Endothelial cell of umbilical vein (primary cell): ENCODE measurements around the gene FBXO2. TPM values are rescaled to one million over a fixed set of nuclear protein-coding genes. Genes with fewer than 3 reads are reported as not detected.

ENCODE experiments used
- BruUV-seq: library from RNA; stranded (reverse); fragments of 400-500 nt; replicated peaks from 2 replicates; lab custom pipeline; 2021; lab: Mats Ljungman, UMichigan
- CTCF ChIA-PET: fragments of 300-600, 350-600 bp; sonication (Branson Sonifier 250); formaldehyde crosslinking; loops from one replicate; lab custom pipeline; 2021; ENCODE audit warnings: antibody characterized with exemption, inconsistent platforms; lab: Charles Lee
- POLR2A ChIA-PET: fragments of 300-600, 350-600 bp; sonication (Branson Sonifier 250); formaldehyde crosslinking; loops from one replicate; lab custom pipeline; 2021; ENCODE audit warnings: antibody characterized with exemption, inconsistent platforms; lab: Charles Lee
- DNase-seq: peaks from one replicate; pipeline ENCODE4 v3.0.0-alpha.2; 2011; ENCODE audit warnings: low read depth, low spot score
- FAIRE-seq: peaks from 2 replicates; lab custom pipeline; 2011; peaks lifted over from hg19 to GRCh38; lab: Jason Lieb, UNC
- H2AFZ ChIP-seq: 2 replicates; pipeline ENCODE4 v1.6.0; 2012; ENCODE audit warnings: low read depth, low read length, control low read depth, inconsistent platforms
- H3K27ac ChIP-seq: 2 replicates; pipeline ENCODE4 v1.5.1; 2011; ENCODE audit warnings: low read depth, mild to moderate bottlenecking, control low read depth, low read length, moderate library complexity; ENCODE audit not compliant: insufficient read depth
- H3K27me3 ChIP-seq, 2 experiments: 2 replicates each; pipeline versions ENCODE4 v1.6.0 to v1.6.1; 2011; ENCODE audit warnings: low read length in 2 of 2, mixed read lengths in 1 of 2; ENCODE audit not compliant: control insufficient read depth in 2 of 2, insufficient read depth in 2 of 2
- H3K36me3 ChIP-seq, 2 experiments: 2 replicates in 1 of 2; 3 replicates in 1 of 2; pipeline ENCODE4 v1.5.1; 2011; ENCODE audit warnings: low read length in 2 of 2, mild to moderate bottlenecking in 1 of 2, moderate library complexity in 1 of 2; ENCODE audit not compliant: control insufficient read depth in 2 of 2, insufficient read depth in 2 of 2; ENCODE audit errors: extremely low read depth in 1 of 2
- H3K4me1 ChIP-seq: 3 replicates; pipeline ENCODE4 v1.5.1; 2011; ENCODE audit warnings: mild to moderate bottlenecking, low read length; ENCODE audit not compliant: control insufficient read depth, insufficient read depth; ENCODE audit errors: extremely low read depth
- H3K4me2 ChIP-seq: 2 replicates; pipeline ENCODE4 v1.6.1; 2011; ENCODE audit warnings: low read length, control low read depth, mixed read lengths; ENCODE audit not compliant: insufficient read depth
- H3K4me3 ChIP-seq, 3 experiments: fragments of 200-600 bp in 1 of 3; sonication (generic), shearing (Covaris generic) in 1 of 3; replicated peaks in 1 of 3; 2 replicates each; pipeline ENCODE4 v1.5.1; 2011 to 2016; ENCODE audit warnings: control low read depth in 3 of 3, low read length in 3 of 3, mild to moderate bottlenecking in 2 of 3, inconsistent platforms in 1 of 3, low read depth in 1 of 3, moderate library complexity in 1 of 3; ENCODE audit not compliant: insufficient read depth in 1 of 3
- H3K79me2 ChIP-seq: 2 replicates; pipeline ENCODE4 v1.6.0; 2012; ENCODE audit warnings: low read length, inconsistent platforms; ENCODE audit not compliant: control insufficient read depth, insufficient read depth
- H3K9ac ChIP-seq: replicated peaks from 2 replicates; pipeline ENCODE3; 2011; ENCODE audit warnings: low read length, control low read depth; ENCODE audit not compliant: insufficient read depth; ENCODE audit errors: extremely low read depth
- H3K9me1 ChIP-seq: replicated peaks from 3 replicates; pipeline ENCODE4 v1.6.0; 2011; ENCODE audit warnings: mild to moderate bottlenecking, low read length; ENCODE audit not compliant: control insufficient read depth, insufficient read depth; ENCODE audit errors: extremely low read depth
- H3K9me3 ChIP-seq: replicated peaks from 2 replicates; pipeline ENCODE4 v1.5.1; 2012; ENCODE audit warnings: low read length, inconsistent platforms; ENCODE audit not compliant: control insufficient read depth, insufficient read depth
- H4K20me1 ChIP-seq: replicated peaks from 2 replicates; pipeline ENCODE3; 2011; ENCODE audit warnings: mild to moderate bottlenecking, low read length; ENCODE audit not compliant: control insufficient read depth, insufficient read depth; ENCODE audit errors: extremely low read depth
- EZH2 ChIP-seq: IDR thresholded peaks from 2 replicates; pipeline ENCODE4 v1.6.1; 2012; ENCODE audit warnings: borderline replicate concordance, low read depth, mild to moderate bottlenecking, moderate library complexity, low read length, inconsistent platforms; ENCODE audit not compliant: severe bottlenecking
- FOS ChIP-seq: IDR thresholded peaks from 2 replicates; pipeline ENCODE4 v1.6.1; 2011; ENCODE audit warnings: mild to moderate bottlenecking, low read length, moderate library complexity, borderline replicate concordance; ENCODE audit not compliant: insufficient read depth
- GATA2 ChIP-seq: IDR thresholded peaks from 2 replicates; pipeline ENCODE4 v1.7.0; 2011; ENCODE audit warnings: low read depth, mild to moderate bottlenecking, moderate library complexity, mixed read lengths, low read length; ENCODE audit not compliant: insufficient read length, insufficient read depth
- JUN ChIP-seq: IDR thresholded peaks from 2 replicates; pipeline ENCODE4 v1.6.1; 2011; ENCODE audit warnings: borderline replicate concordance, low read depth; ENCODE audit not compliant: insufficient read length, insufficient read depth
- MAX ChIP-seq: IDR thresholded peaks from 2 replicates; pipeline ENCODE4 v1.6.1; 2011; ENCODE audit not compliant: insufficient read depth, insufficient read length
- MYC ChIP-seq: IDR thresholded peaks from one replicate; pipeline ENCODE4 v1.6.1; 2011; ENCODE audit warnings: mild to moderate bottlenecking, low read depth, low read length
- POLR2A ChIP-seq: IDR thresholded peaks from 2 replicates; pipeline ENCODE4 v1.6.1; 2012; ENCODE audit warnings: low read depth, mild to moderate bottlenecking, control low read depth, low read length
- POLR2AphosphoS5 ChIP-seq: IDR thresholded peaks from 2 replicates; pipeline ENCODE4 v1.6.1; 2012; ENCODE audit warnings: low read depth, mild to moderate bottlenecking, control low read depth, low read length, moderate library complexity; ENCODE audit not compliant: insufficient read depth
- dilution Hi-C: fragments of 300-500 bp; cut with MboI; formaldehyde crosslinking; loops from one replicate; pipeline ENCODE4 v1.15.0; 2019; ENCODE audit warnings: low sequenced_read_pairs; ENCODE audit not compliant: extremely low pct_ligation_motif_present
- intact Hi-C: fragments of 100-400 bp; cut with micrococcal nuclease; formaldehyde crosslinking; loops from one replicate; pipeline ENCODE4 v1.10.0; 2022
- polyA plus RNA-seq, 4 experiments: library from polyadenylated mRNA; depleted of rRNA in 3 of 4; stranded (reverse) in 3 of 4; unstranded in 1 of 4; fragments of >200 nt; gene quantifications; 2 replicates each; pipeline versions ENCODE4 v1.2.1 to v1.2.3, GENCODE V29; 2011 to 2012; ENCODE audit warnings: missing spikeins in 1 of 4
- total RNA-seq: library from RNA; stranded (reverse); gene quantifications from 2 replicates; pipeline ENCODE4 v1.2.3, GENCODE V29; 2021
- TF ChIP-seq, protein P1 (sequence below), 2 donors: IDR thresholded peaks; 1 replicate in 1 of 2; 2 replicates in 1 of 2; pipeline ENCODE4 v1.5.1; 2011; ENCODE audit warnings: low read length in 2 of 2, mild to moderate bottlenecking in 2 of 2, moderate library complexity in 2 of 2, control low read depth in 1 of 2, inconsistent platforms in 1 of 2, low read depth in 1 of 2; ENCODE audit not compliant: insufficient read depth in 1 of 2; ENCODE audit errors: extremely low read depth in 1 of 2

FBXO2 gene
- total and polyA plus RNA-seq, 2 donors (not counting 3 experiments of a cell fraction or from before 2014, with no cell fraction given) = 0.42 to 0.91 TPM

- Histone ChIP-seq H3K9me3 (no peaks in the 10 kb centered on the region), H3K4me1 (no peaks in the 10 kb centered on the region), H3K9me1 (no peaks in the 10 kb centered on the region), H3K36me3 (no peaks in the 10 kb centered on the region), H3K9ac (no peak overlapping the region), H2AFZ (no peak overlapping the region), H4K20me1 (no peaks in the 10 kb centered on the region), H3K27me3 (no peaks in the 10 kb centered on the region), H3K4me3 (no peak overlapping the region), H3K27ac (no peak overlapping the region), H3K4me2 (no peak overlapping the region), H3K79me2 (no peaks in the 10 kb centered on the region)
- TF ChIP-seq POLR2AphosphoS5 (no peak), GATA2 (no peak), MYC (no peak), FOS (no peak), POLR2A (no peak), JUN (no peak), MAX (no peak), EZH2 (no peak)
- TF ChIP-seq, protein P1, sequence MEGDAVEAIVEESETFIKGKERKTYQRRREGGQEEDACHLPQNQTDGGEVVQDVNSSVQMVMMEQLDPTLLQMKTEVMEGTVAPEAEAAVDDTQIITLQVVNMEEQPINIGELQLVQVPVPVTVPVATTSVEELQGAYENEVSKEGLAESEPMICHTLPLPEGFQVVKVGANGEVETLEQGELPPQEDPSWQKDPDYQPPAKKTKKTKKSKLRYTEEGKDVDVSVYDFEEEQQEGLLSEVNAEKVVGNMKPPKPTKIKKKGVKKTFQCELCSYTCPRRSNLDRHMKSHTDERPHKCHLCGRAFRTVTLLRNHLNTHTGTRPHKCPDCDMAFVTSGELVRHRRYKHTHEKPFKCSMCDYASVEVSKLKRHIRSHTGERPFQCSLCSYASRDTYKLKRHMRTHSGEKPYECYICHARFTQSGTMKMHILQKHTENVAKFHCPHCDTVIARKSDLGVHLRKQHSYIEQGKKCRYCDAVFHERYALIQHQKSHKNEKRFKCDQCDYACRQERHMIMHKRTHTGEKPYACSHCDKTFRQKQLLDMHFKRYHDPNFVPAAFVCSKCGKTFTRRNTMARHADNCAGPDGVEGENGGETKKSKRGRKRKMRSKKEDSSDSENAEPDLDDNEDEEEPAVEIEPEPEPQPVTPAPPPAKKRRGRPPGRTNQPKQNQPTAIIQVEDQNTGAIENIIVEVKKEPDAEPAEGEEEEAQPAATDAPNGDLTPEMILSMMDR (IDR thresholded peaks at IDR 0.05; ENCODE audit: extremely low read depth in 1 of 2, insufficient read depth in 1 of 2, low read depth in 1 of 2, low read length in 2 of 2) = no peak
- no TSS peak for BruUV-seq
- DNase-seq = no peak
- dilution Hi-C loops (no loop called here), intact Hi-C loops (no loop called here)
- CTCF ChIA-PET = no interaction called here
- FAIRE-seq = no peak
- POLR2A ChIA-PET = no interaction called here
Measured at GRCh38 chr1:11668516-11668915, 14.3 kb upstream of the FBXO2 start.
